Type B pancreatic cell (in vitro differentiated cells): Measurements from ENCODE around the gene GTF2F2. TPM values are rescaled to one million over a fixed set of nuclear protein-coding genes. Genes with fewer than 3 reads are reported as not detected.
"Not testable (repeated sequence)": the region's sequence is repeated elsewhere in the genome, so short reads cannot be mapped to it uniquely, and the experiment has no call there.

Source experiments
- DNase-seq: peaks from one replicate; pipeline ENCODE4 v3.0.0; 2021; ENCODE audit warnings: mixed read lengths; ENCODE audit not compliant: unreplicated experiment; ENCODE audit errors: extremely low spot score
- H3K27ac Mint-ChIP-seq: 2 replicates; pipeline ENCODE4 v1.8.0; 2021; ENCODE audit warnings: mild to moderate bottlenecking, mixed read lengths
- H3K27me3 Mint-ChIP-seq: 2 replicates; pipeline ENCODE4 v1.8.0; 2021; ENCODE audit warnings: mixed read lengths
- H3K36me3 Mint-ChIP-seq: 2 replicates; pipeline ENCODE4 v1.8.0; 2021; ENCODE audit warnings: mixed read lengths
- H3K4me1 Mint-ChIP-seq: one replicate; pipeline ENCODE4 v1.8.0; 2021; ENCODE audit warnings: mixed read lengths; ENCODE audit not compliant: unreplicated experiment
- H3K4me3 Mint-ChIP-seq: 2 replicates; pipeline ENCODE4 v1.8.0; 2021; ENCODE audit warnings: mild to moderate bottlenecking, mixed read lengths
- H3K9me3 Mint-ChIP-seq: 2 replicates; pipeline ENCODE4 v1.8.0; 2021; ENCODE audit warnings: mixed read lengths
- CTCF ChIP-seq: fragments of 200-600 bp; sonication (generic); conservative IDR thresholded peaks from 2 replicates; pipeline ENCODE4 v1.5.0; 2021; ENCODE audit warnings: antibody characterized with exemption, mild to moderate bottlenecking
- total RNA-seq: library from RNA; stranded (reverse); gene quantifications from 2 replicates; pipeline ENCODE4 v1.2.1, GENCODE V29; 2021; ENCODE audit warnings: low replicate concordance

GTF2F2 gene
- total RNA-seq, 1 donor from 2014 or later: 21.8 TPM

DNA sequence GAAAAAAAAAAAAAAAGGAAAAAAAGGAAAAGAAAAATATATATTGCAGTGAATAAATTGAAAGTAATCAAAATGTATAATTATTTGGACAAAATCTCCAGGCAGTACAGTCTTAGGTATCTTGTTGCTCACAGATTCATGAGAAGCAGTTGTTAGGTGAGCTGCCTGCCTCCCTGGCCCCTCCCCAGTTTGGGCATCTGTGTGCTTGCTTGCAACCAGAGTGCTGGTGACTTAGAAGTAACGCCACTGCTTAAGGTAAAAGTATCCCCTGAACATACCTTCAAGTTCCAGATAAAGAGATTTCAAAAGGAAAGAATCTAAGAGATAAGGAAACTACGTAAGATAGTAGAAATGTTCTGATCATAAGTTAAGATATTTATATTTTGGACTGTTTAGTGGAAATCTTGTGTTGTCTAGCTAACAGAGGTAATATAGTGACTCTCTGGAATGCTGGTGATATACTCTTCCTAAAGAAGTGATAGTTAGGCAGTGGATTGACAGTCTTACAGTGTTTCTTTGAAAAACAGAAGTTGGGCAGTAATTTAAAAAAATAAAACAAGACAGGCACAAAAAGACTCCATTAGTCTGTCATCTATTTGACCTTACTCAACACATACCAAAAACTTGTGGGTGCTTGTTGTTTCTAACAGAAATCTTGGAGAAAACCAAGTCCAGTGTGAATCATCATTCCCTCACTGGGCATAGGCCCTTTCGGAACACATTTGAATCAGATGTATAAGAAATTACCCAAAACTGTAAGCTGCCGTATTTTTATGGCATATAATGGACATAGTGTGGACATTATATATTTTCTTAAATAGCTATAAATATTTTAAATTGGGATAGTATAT is 118.9 kb downstream of the GTF2F2 start:
- no peaks in the 10 kb centered on the region for H3K27me3 Mint-ChIP-seq
- H3K4me3 Mint-ChIP-seq: no peak overlapping the region
- no peak overlapping the region for H3K27ac Mint-ChIP-seq
- H3K4me1 Mint-ChIP-seq: peaks cover 16% of the 10 kb centered on the region
- H3K36me3 Mint-ChIP-seq: no peaks in the 10 kb centered on the region
- no peaks in the 10 kb centered on the region for H3K9me3 Mint-ChIP-seq
- no peak for TF ChIP-seq CTCF
- no peak for DNase-seq

GRCh38 chr13:45240143-45240542 is 119.8 kb downstream of the GTF2F2 start:
- Mint-ChIP-seq H3K9me3 (no peaks in the 10 kb centered on the region), H3K4me1 (peaks cover 16% of the 10 kb centered on the region), H3K27me3 (no peaks in the 10 kb centered on the region), H3K36me3 (no peaks in the 10 kb centered on the region), H3K4me3 (no peak overlapping the region), H3K27ac (no peak overlapping the region)
- no peak for TF ChIP-seq CTCF
- DNase-seq: no peak

- no peaks in the 10 kb centered on the region for H3K9me3 Mint-ChIP-seq
- DNase-seq: no peak
- no peak overlapping the region for H3K4me3 Mint-ChIP-seq
- H3K27ac Mint-ChIP-seq: peak overlapping the region; percentile 10
- TF ChIP-seq CTCF: no peak
- no peaks in the 10 kb centered on the region for H3K36me3 Mint-ChIP-seq
- peaks cover 13% of the 10 kb centered on the region for H3K4me1 Mint-ChIP-seq
- no peaks in the 10 kb centered on the region for H3K27me3 Mint-ChIP-seq
Measured at GRCh38 chr13:45242070-45242469, 121.8 kb downstream of the GTF2F2 start.

- Mint-ChIP-seq H3K27me3 (no peaks in the 10 kb centered on the region), H3K36me3 (no peaks in the 10 kb centered on the region), H3K4me3 (no peak overlapping the region), H3K9me3 (no peaks in the 10 kb centered on the region), H3K4me1 (peaks cover 13% of the 10 kb centered on the region), H3K27ac (peak overlapping the region; percentile 10)
- no peak for DNase-seq
- TF ChIP-seq CTCF: no peak
Measured at GRCh38 chr13:45242524-45242923, 122.2 kb downstream of the GTF2F2 start.

GRCh38 chr13:45243077-45243476 is 122.8 kb downstream of the GTF2F2 start:
- Mint-ChIP-seq H3K27ac (no peak overlapping the region), H3K4me3 (no peak overlapping the region), H3K9me3 (no peaks in the 10 kb centered on the region), H3K36me3 (no peaks in the 10 kb centered on the region), H3K27me3 (no peaks in the 10 kb centered on the region), H3K4me1 (peaks cover 13% of the 10 kb centered on the region)
- TF ChIP-seq CTCF: no peak
- no peak for DNase-seq

DNA sequence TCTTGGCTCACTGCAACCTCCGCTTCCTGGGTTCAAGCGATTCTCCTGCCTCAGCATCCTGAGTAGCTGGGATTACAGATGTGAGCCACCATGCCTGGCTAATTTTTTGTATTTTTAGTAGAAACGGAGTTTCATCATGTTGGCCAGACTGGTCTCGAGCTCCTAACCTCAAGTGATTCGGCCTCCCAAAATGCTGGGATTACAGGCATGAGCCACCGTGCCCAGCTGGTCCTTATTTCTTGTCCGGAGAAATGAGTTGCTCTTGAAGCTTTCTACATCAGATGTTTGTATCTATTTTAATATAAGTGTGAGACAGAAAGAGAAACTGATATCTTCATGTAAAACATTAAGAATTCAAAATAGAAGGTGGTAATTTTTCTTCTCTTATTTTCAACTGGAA is 124.4 kb downstream of the GTF2F2 start:
- H3K9me3 Mint-ChIP-seq, DNase-seq, H3K4me3 Mint-ChIP-seq, H3K36me3 Mint-ChIP-seq, H3K27me3 Mint-ChIP-seq, H3K27ac Mint-ChIP-seq: not testable (repeated sequence)
- peaks cover 17% of the 10 kb centered on the region for H3K4me1 Mint-ChIP-seq
